HG03460 (cell line): ENCODE results near the gene CCDC137.

Experiments used
- ATAC-seq: cut with Tn5 transposase; IDR thresholded peaks from one replicate; pipeline ENCODE4 v1.9.1; 2021; ENCODE audit not compliant: unreplicated experiment

Gene CCDC137

DNA sequence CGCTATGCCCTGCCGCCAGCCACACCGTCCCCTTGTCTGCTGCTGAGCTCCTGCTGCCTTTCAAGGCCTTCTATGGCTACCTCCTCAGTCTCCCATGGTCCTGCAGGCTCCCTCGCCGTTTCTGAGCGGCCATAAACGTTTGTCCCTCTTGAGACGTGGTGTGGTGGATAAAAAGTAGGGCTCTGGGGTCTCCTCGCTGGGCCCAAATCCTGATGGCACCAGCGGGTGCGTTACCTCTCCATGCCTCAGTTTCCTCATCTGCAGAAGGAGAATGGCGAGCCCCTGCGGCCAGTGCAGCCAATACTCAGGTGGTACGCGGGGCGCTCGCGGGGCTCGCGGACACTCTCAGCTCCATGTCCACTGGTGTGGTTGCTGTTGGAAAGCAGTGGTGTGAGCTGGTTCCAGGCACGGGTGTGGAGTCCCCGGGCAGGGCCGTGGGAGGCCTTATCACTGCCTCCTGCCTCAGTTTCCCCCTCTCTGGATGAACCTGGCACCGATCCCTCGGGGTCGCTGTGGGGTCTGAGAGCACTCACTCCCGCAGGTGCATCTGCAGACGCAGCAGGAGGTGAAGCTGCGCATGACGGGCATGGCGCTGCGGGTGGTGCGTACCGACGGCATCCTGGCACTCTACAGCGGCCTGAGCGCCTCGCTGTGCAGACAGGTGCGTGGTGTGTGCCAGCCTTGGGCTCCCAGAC is 48.0 kb downstream of the CCDC137 start:
- no peak for ATAC-seq

DNA sequence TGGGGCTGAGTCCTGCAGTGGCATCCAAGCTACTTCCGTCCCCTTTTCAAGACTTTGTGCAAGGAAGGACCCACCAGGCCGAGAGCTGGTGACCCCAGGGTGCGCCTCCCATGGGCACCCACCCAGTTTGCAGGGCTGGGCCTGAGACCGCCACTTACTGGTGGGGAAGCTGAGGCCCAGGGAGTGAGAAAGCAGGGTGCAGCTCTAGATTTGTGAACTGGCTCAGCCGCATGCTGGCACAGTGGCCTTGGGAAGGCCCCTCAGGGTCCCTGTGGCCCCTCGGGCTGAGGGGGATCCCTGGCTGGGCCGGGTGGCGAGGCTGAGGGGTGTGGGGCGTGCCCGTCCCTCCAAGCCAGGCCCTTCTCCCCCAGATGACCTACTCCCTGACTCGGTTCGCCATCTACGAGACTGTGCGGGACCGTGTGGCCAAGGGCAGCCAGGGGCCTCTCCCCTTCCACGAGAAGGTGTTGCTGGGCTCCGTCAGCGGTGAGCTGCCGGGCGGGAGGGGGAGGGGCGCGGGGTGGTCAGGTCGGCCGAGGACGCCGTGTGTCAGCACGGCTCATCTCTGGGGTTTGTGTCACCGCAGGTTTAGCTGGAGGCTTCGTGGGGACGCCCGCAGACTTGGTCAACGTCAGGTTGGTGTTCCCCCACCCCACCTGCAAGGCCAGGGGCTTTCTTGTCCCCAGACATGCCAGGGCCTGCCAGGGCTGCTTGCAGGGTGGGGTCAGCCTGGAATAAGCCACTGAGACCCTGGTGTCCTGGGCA is 48.8 kb downstream of the CCDC137 start:
- ATAC-seq: no peak

DNA sequence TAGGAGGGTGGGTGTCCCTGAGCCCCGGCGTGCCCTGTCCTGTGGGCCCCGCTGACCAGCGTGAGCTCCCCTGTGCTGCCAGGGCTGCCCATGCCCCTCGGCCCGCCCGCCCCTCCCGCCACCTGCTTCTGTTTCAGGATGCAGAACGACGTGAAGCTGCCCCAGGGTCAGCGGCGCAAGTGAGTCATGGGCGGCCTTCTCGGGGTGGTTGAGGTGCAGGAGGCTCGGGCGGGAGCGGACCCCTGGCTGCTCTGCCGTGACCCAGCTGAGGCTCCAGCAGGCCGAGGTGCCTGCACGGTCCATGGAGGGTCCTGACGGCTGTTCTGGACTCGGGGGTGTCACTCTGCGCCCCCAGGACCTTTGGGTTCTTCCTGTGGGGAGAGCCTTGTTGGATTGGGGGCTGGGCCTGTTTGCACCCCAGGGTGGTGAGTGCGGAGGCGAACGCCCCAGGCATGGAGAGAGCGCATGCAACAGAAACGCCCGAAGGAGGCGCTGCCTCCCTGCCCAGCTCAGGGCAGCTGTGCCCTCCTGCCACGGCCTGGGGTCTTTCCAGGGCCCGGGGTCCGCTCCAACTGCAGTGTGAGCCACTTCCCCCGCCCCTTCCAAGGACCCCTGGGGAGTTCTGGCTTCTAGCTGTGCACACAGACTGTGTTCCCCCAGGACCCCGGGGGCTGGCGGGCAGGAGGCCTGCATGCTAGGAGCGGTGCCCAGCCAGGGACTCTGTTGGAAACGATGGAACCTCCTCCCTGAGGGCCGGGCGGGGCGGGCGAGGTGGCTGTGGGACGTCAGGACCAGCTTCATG is 49.5 kb downstream of the CCDC137 start:
- ATAC-seq: no peak

DNA sequence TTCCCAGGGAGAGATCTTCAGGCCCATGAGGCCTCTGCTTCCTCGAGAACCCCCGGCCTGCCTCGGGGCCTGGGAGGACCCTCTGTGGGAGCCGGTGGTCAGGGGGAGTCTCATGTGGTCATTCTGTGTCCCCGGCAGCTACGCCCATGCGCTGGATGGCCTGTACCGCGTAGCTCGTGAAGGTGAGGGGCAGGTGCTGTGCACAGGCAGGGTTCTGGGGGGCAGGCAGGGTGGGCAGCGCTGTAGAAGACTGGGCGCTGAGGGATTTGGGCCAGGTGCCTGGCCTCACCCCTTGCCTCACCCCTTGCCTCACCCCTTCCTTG is 50.1 kb downstream of the CCDC137 start:
- no peak for ATAC-seq

DNA sequence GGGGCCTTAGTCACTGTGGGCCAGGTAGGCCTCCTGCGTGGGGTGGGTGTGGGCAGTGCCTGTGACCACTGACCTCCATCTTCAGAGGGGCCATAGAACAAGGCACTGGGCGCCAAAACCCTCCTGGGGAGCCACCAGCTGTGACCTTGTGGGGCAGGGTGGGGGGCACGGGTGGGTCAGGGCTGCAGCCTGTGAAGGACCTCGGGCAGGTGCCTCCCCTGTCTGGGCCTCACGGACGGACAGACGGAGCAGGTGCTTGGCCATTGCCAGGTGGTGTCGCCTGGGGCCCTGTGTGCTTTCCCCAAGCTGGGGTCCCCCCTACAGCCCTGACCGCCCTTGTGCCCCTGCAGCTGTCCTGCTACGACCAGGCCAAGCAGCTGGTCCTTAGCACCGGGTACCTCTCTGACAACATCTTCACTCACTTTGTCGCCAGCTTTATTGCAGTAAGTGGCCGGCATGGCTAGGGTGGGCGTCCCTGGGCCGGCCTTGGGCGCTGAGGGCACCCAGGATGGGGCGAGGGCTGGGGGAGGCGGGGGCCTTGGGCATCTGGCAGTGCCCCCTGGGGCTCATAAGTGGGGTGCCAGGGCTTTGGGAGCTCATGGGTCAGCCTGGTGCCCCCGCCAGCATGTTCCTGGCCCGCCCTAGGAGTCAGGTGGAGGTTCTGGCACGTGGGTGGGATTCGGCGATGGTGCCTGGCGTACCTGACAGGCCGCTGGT is 50.7 kb downstream of the CCDC137 start:
- ATAC-seq: no peak

DNA sequence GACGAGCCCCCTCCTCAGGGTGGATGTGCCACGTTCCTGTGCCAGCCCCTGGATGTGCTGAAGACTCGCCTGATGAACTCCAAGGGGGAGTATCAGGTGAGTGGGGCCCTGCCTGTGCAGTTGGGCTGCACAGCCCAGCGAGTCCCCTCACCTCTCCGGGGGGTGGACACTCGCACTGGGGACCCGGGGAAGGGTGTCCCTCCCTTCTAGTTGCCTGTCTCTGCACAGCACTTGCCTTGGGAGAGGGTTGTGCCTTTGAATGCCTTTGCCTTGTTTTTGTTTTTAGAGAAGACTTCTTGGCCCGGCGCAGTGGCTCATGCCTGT is 51.2 kb downstream of the CCDC137 start:
- no peak for ATAC-seq

DNA sequence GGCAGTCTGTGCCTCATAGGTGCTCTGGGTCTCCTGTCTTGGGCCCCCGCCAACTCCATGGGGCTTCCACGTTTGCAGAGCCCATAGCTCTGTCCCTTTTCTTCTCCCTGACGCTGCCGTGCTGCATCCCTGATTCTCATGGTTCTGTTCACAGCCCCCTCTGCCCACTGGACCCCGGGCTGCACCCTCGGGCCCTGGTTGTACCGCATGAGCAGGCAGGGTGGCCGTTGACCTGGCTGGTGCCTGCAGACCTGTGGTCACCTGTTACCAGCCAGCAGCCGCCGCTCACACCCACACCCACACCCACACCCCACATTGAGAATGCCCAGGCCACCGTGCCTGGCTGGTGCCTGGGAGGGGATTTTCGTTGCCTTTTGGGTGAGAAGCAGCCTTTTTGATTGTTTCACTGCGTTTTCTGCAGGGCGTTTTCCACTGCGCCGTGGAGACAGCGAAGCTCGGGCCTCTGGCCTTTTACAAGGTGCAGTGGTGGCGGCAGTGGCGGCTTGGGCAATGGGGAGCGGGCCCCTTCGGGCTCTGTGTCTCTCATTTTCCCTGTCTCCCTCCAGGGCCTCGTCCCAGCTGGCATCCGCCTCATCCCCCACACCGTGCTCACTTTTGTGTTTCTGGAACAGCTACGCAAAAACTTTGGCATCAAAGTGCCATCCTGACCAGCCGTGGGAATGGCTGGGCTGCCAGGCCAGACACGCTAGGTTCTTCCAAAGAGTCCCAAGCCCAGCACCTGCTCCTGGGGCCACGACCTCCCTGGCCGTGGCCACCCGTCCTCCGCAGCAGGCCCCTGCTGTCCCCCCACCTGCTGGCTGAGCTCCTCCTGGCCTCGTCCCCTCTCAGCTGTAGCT is 53.1 kb downstream of the CCDC137 start:
- ATAC-seq: no peak

DNA sequence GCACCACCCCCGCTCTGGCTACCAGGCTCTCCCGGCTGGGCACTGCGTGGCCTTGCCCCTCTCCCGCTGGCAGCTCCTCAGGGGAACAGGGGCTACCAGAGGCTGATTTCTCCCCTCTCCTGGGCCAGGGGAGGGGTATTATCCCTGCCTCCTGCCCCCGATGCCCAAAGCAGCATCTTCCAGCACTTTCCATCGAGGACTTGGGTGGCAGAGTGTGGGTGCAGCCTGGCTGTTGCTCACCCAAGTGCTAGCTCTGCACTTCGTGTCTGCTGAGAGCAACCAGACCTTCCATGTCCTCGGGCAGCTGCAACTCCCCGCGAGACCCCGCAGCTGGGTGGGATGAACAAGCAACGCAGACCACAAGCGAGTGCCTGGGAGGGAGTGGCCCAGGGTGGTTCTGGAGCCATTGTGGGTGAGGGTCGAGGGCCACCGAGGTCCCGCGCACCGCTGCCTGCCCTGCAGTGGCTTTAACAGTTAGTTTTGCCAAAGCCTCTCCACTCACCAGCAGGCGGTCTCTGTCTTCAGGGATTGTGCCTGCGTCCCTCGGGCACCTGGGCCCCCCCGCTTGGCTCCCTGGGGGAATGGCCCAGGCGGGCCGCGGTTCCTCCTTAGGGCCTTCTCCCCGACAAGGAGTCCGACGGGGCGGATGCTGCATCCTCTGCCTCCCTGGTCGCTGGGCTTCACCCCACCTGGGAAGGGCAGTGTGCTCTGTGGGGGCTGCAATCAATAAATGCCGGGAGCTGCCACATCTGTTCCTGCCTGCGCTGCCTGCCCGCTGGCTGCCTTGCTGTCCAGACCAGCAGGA is 53.9 kb downstream of the CCDC137 start:
- no peak for ATAC-seq

DNA sequence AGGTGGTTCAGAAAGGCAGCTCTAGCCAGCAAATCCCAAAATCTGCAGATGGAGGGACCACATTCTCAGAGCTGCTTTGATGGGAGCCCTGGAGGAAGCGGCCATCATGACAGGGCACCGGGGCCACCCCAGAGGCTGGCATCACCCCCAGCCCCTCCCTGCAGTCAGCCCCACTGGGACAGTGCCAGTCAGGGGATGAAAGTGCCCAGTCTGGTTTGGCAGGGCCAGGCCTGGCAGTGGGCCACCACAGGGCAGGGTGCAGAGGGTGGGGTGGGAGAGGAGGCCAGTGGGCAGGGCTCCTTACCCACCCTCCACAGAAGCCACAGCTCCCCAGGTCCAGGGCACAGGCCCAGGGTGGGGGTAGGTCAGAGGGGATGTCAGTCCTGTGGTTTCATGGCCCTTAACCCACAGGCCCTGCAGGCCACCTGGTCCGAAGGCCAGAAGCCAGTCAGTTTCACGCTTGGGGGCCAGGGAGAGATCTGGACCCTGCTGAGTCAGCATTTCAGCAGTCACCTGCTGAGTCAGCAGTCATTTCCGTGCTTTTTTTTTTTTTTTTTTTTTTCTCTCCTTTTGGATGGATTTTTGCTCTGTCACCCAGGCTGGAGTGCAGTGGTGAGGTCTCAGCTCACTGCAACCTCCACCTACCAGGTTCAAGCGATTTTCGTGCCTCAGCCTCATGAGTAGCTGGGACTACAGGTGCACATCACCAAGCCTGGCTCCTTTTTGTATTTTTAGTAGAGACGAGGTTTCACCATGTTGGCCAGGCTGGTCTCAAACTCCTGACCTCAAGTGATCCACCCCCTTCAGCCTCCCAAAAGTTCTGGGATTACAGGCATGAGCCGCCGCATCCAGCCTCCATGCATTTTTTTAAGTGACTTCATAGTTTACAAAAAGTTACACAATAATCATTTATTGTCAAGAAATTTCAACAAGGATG is 55.9 kb downstream of the CCDC137 start:
- no peak for ATAC-seq
